HG03025 (cell line): ENCODE measurements around the gene DPM3.
A peak's percentile ranks its signal among the peaks of the same experiment; 100 is the strongest.
"Not testable (repeated sequence)": the region's sequence is repeated elsewhere in the genome, so short reads cannot be mapped to it uniquely, and the experiment has no call there.

Experiments used
- ATAC-seq: cut with Tn5 transposase; IDR thresholded peaks from one replicate; pipeline ENCODE4 v1.9.1; 2021; ENCODE audit warnings: mild to moderate bottlenecking, moderate library complexity; ENCODE audit not compliant: unreplicated experiment, low FRiP score

The DPM3 gene

GRCh38 chr1:155175927-155176371 lies 35.6 kb upstream of the DPM3 start:
- no peak for ATAC-seq

GRCh38 chr1:155175281-155175926 lies 35.1 kb upstream of the DPM3 start:
- ATAC-seq: no peak

GRCh38 chr1:155174324-155175280 lies 34.3 kb upstream of the DPM3 start:
- no peak for ATAC-seq

DNA sequence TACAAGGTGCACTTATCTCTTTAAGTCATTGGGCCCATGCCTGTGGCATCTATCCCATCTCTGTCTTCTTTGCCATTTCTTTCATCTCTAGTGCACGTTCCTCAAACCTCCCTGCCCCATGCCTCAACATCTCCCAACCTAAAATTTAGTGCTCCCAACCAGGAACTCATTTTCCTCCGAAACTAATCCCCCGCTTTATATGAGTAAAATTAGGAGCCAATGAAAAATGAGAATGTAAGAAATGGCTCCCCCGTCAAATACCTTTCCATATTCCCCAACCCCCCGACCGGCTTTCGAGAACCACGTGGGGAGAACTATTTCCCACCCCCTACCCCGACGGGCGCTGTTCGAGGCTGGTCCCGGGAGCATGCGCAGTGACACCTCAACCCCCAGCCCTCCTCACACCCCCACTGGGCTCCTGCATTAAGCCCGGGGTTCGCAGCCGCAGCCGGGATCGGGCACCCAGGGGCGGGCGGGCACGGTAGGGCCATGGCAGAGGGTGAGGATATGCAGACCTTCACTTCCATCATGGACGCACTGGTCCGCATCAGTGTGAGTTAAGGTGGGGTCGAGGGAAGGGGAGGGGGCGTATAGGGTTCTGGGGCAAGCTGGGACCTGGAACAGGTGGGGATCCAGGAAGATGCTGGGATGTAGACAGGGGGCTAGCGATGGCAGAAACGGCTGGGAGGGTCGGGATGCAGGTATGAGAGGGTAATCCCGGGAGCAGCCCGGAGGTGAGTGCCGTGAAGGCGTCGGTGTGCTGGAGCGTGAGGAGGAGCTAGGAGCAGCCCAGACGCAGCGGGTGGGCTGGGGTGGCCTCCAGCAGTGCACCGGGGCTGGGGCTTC lies 33.4 kb upstream of the DPM3 start, which contains the start of gene TRIM46:
TRIM46 (plus strand) TSS at position 372 of the 846 bp plus-strand sequence; CDS start at position 490, 118 bp downstream.
- ATAC-seq: no peak

GRCh38 chr1:155172732-155173477 lies 32.6 kb upstream of the DPM3 start, which contains the start of gene KRTCAP2:
Gene KRTCAP2 (minus strand): TSS chr1:155173304. CDS start chr1:155173224, 80 bp downstream.
- ATAC-seq: peak; percentile 45

- no peak for ATAC-seq
Measured at GRCh38 chr1:155171836-155172731, 31.8 kb upstream of the DPM3 start.

DNA sequence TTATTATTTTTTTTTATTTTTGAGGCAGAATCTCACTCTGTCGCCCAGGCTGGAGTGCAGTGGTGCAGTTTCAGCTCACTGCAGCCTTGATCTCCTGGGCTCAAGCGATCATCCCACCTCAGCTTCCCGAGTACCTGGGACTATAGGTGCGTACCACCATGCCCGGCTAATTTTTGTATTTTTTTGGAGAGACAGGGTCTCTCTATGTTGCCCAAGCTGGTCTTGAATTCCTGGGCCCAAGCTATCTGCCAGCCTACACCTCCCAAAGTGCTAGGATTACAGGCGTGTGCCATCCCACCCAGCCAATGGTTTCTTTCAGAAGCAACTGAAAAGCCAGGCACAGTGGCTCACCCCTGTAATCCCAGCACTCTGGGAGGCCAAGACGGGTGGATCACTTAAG lies 30.5 kb upstream of the DPM3 start:
- ATAC-seq: no peak

GRCh38 chr1:155170101-155170785 lies 29.9 kb upstream of the DPM3 start:
- no peak for ATAC-seq

DNA sequence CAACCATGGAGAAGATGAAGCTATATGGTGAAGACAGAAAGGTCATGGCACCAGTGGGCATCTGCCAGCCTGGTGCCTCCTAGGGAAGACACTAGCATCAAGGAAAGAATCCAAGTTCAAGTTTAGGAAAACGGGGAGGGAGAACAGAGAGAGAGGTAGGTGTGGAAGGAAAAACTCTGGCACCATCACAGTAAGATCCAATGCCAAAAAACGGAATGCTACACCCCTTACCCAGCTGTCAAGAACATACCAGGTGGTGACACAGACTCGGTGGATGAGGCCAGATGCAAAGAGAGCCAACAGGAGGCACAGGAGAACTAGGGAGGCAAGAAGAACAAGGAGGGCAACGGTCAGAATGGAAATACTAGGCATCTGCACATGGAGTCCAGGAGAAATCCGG lies 29.2 kb upstream of the DPM3 start:
- no peak for ATAC-seq

GRCh38 chr1:155168456-155169210 lies 28.3 kb upstream of the DPM3 start:
- no peak for ATAC-seq

GRCh38 chr1:155168105-155168445 lies 27.7 kb upstream of the DPM3 start:
- not testable (repeated sequence) for ATAC-seq

DNA sequence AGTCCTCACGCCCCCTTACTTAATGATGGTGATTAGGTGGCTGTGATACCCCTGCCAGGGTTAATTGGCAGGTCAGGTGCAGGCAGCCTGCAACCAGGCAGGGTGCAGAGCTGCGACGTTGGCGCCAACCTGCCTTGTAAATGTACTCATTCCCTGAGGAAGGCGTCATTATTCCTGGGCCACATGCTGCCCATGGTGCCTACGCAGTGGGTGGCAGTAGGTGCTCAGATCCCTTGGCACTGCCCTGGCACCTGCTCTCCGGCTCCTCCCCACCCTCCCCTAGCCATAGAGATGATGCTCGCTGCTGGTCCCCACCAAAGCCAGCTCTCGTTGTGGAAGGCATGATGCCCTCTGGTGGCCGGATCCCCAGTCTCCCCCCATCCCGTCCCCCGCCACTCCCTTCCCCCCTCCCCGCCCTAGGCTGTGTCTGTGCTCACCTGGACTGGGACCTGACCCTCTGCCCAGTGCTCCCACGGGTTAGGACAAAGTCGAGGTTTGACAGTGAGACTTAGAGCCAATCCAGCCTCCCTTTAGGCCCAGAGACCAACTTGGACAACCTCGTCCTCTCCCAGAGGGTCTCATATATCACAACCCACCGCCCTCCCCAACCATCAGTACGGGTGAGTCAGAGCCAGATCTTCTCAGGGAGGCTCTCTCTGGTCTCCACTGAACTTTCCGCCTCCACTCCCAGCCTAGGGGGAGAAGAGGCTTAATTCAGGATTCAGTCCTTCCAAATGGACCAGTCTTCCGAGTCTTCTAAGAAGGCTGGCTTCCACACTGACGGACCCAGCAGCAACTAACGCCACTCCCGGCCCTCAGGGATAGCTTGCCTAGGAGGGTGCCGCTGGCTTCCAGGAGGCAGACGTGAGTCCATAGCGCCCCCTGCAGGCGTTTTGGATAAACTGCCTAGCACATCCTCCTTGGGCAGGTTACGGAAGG lies 27.1 kb upstream of the DPM3 start:
- no peak for ATAC-seq

DNA sequence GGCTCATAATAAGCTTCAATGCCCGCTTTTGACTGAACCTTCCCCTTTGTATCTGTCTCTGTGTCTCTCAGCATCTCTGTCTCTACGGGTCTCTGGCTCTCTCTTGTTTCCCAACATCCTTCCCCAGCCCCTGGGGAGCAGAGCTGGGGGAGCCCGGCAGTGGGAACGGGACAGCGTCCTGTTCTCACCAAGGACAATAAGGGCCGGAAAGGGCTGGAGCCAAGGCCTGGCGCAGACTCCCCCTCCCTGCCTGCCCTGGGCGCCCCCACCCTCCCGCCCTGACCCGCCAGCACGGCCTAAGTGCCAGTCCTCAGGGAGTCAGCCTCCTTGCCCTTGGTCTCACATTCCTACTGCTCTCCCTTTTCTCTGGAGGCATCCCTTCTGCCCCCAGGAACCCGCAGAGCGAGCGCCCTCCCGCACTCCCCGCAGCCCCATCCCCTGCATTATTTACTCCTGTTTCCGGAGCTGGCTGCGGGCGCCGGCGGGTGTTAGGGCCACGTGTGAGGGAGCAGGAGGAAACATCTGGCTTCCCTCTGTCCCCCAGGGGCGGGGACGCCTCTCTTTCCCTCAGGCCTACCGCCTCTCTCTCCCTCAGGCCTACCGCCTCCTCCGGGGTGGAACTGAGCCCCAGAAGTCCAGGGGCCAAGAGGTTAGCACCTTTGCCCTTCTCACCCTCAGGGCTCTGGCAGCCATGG lies 26.3 kb upstream of the DPM3 start:
- ATAC-seq: no peak

DNA sequence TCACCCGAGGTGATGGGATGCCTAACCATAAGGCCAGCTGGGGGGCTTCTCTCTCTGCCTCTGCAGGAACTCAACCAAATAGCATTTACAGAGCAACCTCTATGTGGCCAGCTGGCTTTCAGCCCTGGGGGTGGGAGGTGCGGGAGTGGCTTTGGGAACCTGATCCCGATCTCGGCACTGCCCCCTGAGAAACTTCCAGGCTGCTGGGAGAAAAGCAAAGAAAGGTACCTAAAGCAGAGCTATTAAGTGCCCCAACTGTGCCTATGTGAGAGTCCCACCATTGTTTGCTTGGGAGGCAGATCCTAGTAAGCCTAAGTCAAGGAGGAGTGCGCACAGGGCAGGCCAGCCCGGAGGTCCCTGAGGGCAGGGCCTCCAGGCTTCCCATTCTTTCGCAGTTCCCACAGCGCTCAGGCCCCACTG lies 25.7 kb upstream of the DPM3 start:
- no peak for ATAC-seq

GRCh38 chr1:155164625-155165024 lies 24.3 kb upstream of the DPM3 start:
- ATAC-seq: not testable (repeated sequence)

DNA sequence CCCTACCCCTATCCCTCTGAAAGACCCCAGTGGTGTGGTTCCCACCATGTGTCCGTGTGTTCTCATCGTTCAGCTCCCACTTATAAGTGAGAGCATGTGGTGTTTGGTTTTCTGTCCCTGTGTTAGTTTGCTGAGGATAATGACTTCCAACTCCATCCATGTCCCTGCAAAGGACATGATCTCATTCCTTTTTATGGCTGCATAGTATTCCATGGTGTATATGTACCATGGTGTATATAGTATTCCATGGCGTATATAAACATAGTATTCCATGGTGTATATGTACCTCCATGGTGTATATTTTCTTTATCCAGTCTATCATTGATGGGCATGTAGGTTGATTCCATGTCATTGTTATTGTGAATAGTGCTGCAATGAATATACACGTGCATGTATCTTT lies 23.5 kb upstream of the DPM3 start:
- ATAC-seq: not testable (repeated sequence)
